ENCODE measurements around the gene CCDC13. TPM values are rescaled to one million over a fixed set of nuclear protein-coding genes. Genes with fewer than 3 reads are reported as not detected.

The CCDC13 gene
- total RNA-seq, 6 experiments from 2014 or later, result 0.17 to 0.47 (median 0.30) TPM; not detected in 2

GRCh38 chr3:42746455-42747450 is 26.3 kb downstream of the CCDC13 start:
- TF ChIP-seq CTCF (IDR thresholded peaks at IDR 0.05), result no peak
- Mint-ChIP-seq H3K27ac (no peak overlapping the region), H3K36me3 (ENCODE audit: low read depth) (no peaks in the 10 kb centered on the region), H3K4me1 (ENCODE audit: low read depth) (peaks cover 7% of the 10 kb centered on the region), H3K4me3 (no peak overlapping the region), H3K9me3 (no peaks in the 10 kb centered on the region), H3K27me3 (ENCODE audit: insufficient read depth) (peaks cover 8% of the 10 kb centered on the region)
- DNase-seq, result no peak

- H3K9me3 Mint-ChIP-seq, result no peaks in the 10 kb centered on the region
- H3K27ac Mint-ChIP-seq, result no peak overlapping the region
- TF ChIP-seq CTCF (IDR thresholded peaks at IDR 0.05), result no peak
- peaks cover 9% of the 10 kb centered on the region for H3K27me3 Mint-ChIP-seq (ENCODE audit: insufficient read depth)
- no peak overlapping the region for H3K4me3 Mint-ChIP-seq
- no peaks in the 10 kb centered on the region for H3K36me3 Mint-ChIP-seq (ENCODE audit: low read depth)
- DNase-seq, result no peak
- H3K4me1 Mint-ChIP-seq (ENCODE audit: low read depth), result peaks cover 7% of the 10 kb centered on the region
Measured at GRCh38 chr3:42745776-42746454, 27.1 kb downstream of the CCDC13 start.

DNA sequence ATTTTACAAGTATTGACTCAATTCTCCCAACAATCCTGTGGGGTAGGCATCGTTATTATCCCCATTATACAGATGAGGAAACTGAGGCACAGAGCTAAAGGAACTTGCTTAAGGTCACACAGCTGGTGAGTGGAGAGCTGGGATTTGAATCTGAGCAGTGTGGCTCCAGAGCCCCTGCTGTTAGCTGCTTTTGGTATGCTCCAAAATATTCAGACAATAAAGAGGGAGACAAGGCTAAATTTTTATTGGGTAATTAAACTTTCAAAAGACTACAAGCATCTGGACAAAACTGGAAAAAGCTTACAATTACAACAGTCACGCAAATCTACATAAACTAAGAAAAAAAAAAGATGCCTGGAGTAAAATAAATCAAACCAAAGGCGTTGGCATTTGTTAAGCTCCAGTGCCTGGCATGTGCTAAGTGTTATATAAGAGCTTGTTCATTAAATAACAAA is 27.7 kb downstream of the CCDC13 start:
- Mint-ChIP-seq H3K4me3 (no peak overlapping the region), H3K9me3 (no peaks in the 10 kb centered on the region), H3K27me3 (ENCODE audit: insufficient read depth) (peaks cover 12% of the 10 kb centered on the region), H3K36me3 (ENCODE audit: low read depth) (no peaks in the 10 kb centered on the region), H3K4me1 (ENCODE audit: low read depth) (peaks cover 7% of the 10 kb centered on the region), H3K27ac (no peak overlapping the region)
- no peak for DNase-seq
- TF ChIP-seq CTCF (IDR thresholded peaks at IDR 0.05), result no peak

DNA sequence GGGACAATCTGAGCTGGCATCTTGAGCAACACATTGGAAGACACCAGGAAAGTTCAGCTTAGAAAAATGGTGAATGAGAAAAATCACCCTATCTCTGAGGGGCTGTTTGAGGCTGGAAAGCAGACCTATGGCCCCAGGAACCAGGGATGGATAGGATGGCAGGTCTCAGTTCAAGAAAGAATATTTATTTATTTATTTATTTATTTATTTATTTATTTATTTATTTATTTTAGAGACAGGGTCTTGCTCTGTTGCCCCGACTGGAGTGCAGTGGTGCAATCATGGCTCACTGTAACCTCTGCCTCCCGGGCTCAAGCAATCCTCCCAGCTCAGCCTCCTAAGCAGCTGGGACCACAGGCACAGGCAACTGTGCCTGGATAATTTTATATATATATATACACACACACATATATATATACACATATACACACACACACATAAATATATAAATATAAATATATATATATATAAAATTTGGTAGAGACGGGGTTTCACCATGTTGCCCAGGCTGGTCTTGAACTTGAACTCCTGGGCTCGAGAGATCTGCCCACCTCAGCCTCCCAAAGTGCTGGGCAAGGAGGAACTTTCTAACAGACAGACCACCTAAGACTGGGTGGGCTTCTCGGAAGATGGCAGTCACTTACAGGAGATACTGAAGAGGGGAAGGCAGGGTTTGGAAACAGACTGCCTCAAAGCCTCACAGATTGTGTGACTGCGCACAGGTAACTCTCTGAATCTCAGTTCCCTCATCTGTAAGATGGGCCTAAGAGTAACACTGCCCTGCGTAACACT is 29.7 kb downstream of the CCDC13 start:
- H3K36me3 Mint-ChIP-seq (ENCODE audit: low read depth), result no peaks in the 10 kb centered on the region
- TF ChIP-seq CTCF (IDR thresholded peaks at IDR 0.05), result no peak
- H3K27me3 Mint-ChIP-seq (ENCODE audit: insufficient read depth), result peaks cover 9% of the 10 kb centered on the region
- no peak overlapping the region for H3K4me3 Mint-ChIP-seq
- no peak for DNase-seq
- H3K9me3 Mint-ChIP-seq, result no peaks in the 10 kb centered on the region; the same call in 1 of the 2 replicates
- no peak overlapping the region for H3K27ac Mint-ChIP-seq
- H3K4me1 Mint-ChIP-seq (ENCODE audit: low read depth), result no peaks in the 10 kb centered on the region

DNA sequence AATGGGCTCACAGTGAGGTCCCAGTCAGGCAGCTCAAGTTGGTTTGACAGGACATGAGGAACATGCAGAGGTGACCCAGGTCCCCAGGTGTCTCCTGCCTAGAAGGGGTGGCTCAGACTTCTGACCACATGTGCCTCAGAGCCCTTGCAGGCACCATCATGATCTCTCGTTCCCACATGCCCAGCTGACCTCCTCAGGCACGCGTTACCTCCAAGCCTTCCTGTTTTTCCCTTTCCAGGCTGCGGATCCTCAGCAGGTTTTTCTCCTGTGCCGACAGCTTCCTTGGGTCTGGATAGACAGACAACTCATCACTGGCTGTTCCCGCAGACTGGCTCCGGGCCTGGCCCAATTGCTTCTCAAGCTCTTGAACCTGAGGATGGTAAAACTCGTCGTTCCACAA is 30.4 kb downstream of the CCDC13 start:
- no peak for TF ChIP-seq CTCF (IDR thresholded peaks at IDR 0.05)
- DNase-seq, result no peak
- H3K9me3 Mint-ChIP-seq, result no peaks in the 10 kb centered on the region; the same call in 1 of the 2 replicates
- H3K27ac Mint-ChIP-seq, result no peak overlapping the region
- no peaks in the 10 kb centered on the region for H3K4me1 Mint-ChIP-seq (ENCODE audit: low read depth)
- no peaks in the 10 kb centered on the region for H3K36me3 Mint-ChIP-seq (ENCODE audit: low read depth)
- H3K27me3 Mint-ChIP-seq (ENCODE audit: insufficient read depth), result peaks cover 11% of the 10 kb centered on the region
- no peak overlapping the region for H3K4me3 Mint-ChIP-seq

Data from HFFc6 (cell line).